ENCODE measurements around the gene EHD3.

Gene EHD3

GRCh38 chr2:31212659-31213600, 21.0 kb upstream of the EHD3 start:
- in situ Hi-C loops (cut with HindIII; ENCODE audit: low sequenced_read_pairs), result no loop called here

- in situ Hi-C loops (cut with HindIII; ENCODE audit: low sequenced_read_pairs), result no loop called here
Observed at GRCh38 chr2:31213601-31214443, 20.1 kb upstream of the EHD3 start.

GRCh38 chr2:31214444-31214915, 19.5 kb upstream of the EHD3 start:
- in situ Hi-C loops (cut with HindIII; ENCODE audit: low sequenced_read_pairs), result no loop called here

- in situ Hi-C loops (cut with HindIII; ENCODE audit: low sequenced_read_pairs), result loop anchor here (5.0 kb wide), 1 partner anchor 64 kb away; no protein-coding TSS in a partner anchor
Observed at GRCh38 chr2:31216734-31217133, 17.2 kb upstream of the EHD3 start.

DNA sequence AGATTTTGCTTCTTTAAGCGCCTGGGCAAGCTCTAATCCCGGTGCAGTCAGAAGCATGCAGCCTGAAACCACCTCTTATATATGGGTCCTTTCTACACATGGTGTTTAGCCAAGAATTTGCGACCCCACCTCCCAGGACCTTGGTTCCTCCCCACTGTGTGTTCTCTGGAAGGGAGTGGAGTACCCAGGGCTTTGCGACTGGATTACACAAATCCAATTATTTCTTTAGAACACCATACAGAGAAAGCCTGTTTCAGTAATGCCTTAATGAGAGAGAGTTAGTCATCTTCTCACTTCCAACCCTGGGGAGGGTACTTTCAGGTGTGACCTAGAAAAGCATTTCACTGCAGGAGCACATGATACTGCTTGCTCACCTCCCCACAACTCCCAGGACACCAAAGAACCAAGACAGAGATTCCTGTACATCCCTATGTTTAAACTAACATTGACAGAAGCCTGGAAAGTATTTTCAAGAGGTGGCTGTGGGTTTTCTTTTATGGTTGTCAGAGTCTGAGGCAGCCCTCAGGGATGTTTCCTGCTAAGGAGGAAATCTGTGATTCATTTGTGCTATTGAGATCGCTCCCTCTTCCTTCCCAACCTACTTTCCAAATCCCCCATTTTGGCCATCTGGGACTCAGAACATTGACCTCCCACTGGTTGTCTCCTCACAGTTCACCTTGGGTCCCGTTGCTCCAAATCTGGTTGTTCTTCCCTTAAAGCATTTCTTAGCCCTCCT, 16.3 kb upstream of the EHD3 start, which contains the start of gene CAPN14:
Gene CAPN14, minus strand, starts transcription at position 51 of the 736 bp plus-strand sequence. CDS start 12,068 bp downstream, outside the sequence.
- in situ Hi-C loops (cut with HindIII; ENCODE audit: low sequenced_read_pairs), result loop anchor here (5.0 kb wide), 1 partner anchor 65 kb away; no protein-coding TSS in a partner anchor

GRCh38 chr2:31219131-31219969, 14.6 kb upstream of the EHD3 start:
- in situ Hi-C loops (cut with HindIII; ENCODE audit: low sequenced_read_pairs), result loop anchor here (5.0 kb wide), 1 partner anchor 67 kb away; no protein-coding TSS in a partner anchor

DNA sequence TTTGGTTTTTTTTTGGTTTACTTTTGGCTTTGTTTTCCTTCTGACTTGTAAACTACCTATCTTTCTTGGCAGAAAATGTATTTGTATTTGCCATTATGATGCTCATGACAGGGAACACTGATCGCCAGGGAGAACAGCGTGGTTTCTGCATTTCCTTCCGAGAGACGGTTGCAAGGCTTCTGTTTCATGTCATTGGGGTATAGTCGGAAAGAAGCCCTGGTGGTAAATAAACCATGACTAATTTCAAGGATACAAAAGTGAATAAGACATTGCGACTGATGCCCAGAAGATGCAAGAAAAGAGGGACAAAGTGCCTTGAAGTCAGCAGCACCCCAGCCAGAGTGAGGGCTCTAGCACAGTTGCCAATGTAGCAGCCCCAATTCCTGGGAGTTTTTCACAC, 12.4 kb upstream of the EHD3 start:
- in situ Hi-C loops (cut with HindIII; ENCODE audit: low sequenced_read_pairs), result no loop called here

- in situ Hi-C loops (cut with HindIII; ENCODE audit: low sequenced_read_pairs), result no loop called here
Observed at GRCh38 chr2:31222071-31222470, 11.9 kb upstream of the EHD3 start.

GRCh38 chr2:31223026-31223425, 10.9 kb upstream of the EHD3 start:
- in situ Hi-C loops (cut with HindIII; ENCODE audit: low sequenced_read_pairs), result no loop called here

DNA sequence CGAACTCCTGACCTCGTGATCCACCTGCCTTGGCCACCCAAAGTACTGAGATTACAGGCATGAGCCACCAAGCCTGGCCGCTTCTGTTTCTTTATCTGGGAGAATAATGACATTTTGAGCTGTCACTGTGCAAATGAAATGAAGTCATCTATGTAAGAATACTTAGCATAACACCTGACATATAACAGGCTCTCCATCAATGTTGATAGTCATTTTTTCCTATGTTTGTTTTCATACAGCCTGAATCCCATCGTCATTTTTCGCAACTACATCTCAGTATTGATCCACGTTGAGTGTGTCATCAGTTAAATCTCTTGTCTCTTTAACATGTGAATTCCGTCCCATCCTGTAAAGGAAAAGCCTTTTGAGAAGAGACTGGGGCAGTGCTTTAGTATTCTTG, 10.2 kb upstream of the EHD3 start:
- in situ Hi-C loops (cut with HindIII; ENCODE audit: low sequenced_read_pairs), result no loop called here

DNA sequence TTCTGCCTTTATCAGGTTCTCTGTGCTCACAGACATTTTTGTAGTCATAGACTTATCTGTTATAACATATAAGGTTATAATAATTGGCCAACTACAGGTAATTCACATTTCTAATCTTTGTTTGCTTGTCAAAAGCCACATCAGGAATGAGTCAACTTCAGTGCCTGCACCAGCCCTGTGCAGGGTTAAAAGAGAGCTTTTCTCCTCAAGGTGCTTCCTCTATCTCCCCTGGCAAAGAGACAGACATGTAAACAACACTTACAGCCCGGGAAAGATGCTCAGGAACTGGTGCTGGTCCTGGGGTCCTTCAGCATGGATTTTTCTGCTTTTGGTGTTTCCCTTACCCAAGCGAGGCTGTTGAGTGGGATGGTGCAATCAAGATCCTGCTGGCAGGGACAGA, 7.7 kb upstream of the EHD3 start:
- in situ Hi-C loops (cut with HindIII; ENCODE audit: low sequenced_read_pairs), result no loop called here

DNA sequence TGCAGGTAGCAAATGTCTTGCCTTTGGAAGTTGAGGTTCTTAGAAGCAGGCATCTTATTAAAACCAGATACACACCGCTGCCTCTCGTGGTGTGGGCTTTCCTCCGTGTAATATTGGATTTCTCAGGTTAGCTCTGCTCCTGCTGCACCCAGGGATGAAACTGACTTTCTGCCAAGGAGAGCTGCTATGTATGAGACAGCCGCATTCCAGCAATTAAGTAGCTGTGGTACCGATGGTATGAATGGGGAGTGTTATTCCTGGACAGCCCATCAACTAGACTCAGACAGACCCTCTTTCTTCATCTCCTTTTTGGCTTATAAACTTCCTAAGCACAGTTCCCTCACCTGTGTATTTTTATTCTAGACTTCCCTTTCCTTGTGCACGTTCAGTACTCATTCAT, 6.8 kb upstream of the EHD3 start:
- in situ Hi-C loops (cut with HindIII; ENCODE audit: low sequenced_read_pairs), result no loop called here

DNA sequence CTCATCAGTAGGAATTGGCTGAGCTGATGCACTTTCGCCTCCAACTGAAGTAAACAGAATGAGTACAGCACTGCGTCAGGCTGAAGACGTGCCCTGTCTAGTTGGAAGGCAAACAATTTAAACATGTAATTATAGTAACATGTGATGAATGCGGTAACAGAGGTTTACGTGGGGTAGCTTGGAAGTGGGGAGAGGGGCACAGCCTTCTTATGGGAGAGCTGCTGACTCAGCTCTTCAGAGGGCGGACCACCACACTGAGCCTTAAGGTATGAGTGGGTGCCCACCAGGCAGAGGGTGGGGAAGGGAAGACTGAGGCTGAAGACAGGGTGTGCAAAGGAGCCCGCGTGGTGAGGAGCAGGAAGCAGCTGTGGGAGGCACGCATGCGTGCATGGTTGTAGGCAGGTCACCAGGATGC, 6.2 kb upstream of the EHD3 start:
- in situ Hi-C loops (cut with HindIII; ENCODE audit: low sequenced_read_pairs), result no loop called here

DNA sequence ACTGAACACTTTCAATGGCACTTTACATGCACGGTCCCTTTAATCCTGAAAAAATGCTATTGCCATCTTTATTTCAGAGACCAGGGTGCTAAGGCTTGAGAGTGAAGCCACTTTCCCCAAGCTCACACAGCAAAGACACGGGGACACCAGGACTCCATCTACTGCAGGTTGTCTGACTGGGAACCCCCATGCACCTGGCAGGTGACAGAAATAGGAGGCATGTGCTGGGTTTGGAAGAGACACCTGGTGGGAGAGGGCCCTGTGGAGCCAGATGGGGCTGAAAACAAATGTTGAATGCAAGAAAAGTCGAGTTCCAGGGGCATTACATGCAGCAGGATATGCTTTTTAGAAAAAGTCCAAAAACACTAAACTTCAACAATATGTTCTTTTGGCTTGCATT, 5.2 kb upstream of the EHD3 start:
- in situ Hi-C loops (cut with HindIII; ENCODE audit: low sequenced_read_pairs), result no loop called here

- in situ Hi-C loops (cut with HindIII; ENCODE audit: low sequenced_read_pairs), result no loop called here
Observed at GRCh38 chr2:31230751-31231150, 3.2 kb upstream of the EHD3 start.

- in situ Hi-C loops (cut with HindIII; ENCODE audit: low sequenced_read_pairs), result no loop called here
Observed at GRCh38 chr2:31231571-31232302, 2.2 kb upstream of the EHD3 start.

DNA sequence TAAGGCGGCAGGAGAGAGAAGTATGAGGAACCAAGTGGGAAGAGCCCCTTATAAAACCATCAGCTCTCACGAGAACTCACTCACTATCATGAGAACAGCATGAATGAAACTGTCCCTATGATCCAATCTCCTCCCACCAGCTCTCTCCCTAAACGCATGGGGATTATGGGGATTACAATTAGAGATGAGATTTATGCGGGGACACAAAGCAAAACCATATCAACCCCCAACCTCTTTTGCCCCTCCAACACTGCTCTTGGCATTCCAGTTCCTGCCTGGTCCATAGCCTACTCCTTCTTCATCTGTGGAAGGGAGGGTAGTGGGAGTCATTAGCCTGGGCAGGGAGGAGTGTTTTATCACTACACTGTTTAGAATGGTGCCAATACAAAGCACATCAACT, 1.4 kb upstream of the EHD3 start:
- in situ Hi-C loops (cut with HindIII; ENCODE audit: low sequenced_read_pairs), result no loop called here

- in situ Hi-C loops (cut with HindIII; ENCODE audit: low sequenced_read_pairs), result no loop called here
Observed at GRCh38 chr2:31233231-31233630, 721 bp upstream of the EHD3 start.
